AG10803 (cell line): ENCODE measurements around the gene BCL11A.
A peak's percentile ranks its signal among the peaks of the same experiment; 100 is the strongest.

Source experiments
- DNase-seq: peaks from one replicate; pipeline ENCODE4 v3.0.0; 2010; ENCODE audit warnings: low read depth
- H3K4me3 ChIP-seq: 2 replicates; pipeline ENCODE4 v1.5.1; 2011; ENCODE audit warnings: mild to moderate bottlenecking, low read length, control low read depth
- TF ChIP-seq, protein P1 (sequence below): conservative IDR thresholded peaks from 2 replicates; pipeline ENCODE4 v1.5.1; 2011; ENCODE audit warnings: mild to moderate bottlenecking, low read length, control low read depth, inconsistent platforms

Gene BCL11A

DNA sequence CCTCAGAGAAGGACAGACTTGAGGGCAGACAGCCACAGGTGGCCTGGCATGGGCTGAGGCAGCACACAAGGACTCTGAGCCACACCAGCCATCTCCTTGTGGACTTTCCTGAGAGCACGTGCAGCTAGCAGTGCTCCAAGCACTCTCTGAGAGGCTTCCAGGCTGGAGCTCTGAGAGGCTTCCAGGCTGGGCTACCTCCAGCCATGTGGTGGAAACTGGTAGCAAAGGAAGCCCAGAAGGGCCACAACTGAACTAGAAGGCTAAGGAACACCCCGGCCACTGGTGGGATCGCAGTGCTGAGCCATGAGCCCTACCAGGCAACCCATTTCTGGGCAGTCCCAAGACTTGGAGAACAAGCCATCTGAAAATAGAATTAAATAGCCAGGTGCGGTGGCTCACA, 39.5 kb downstream of the BCL11A start:
- no peak overlapping the region for H3K4me3 ChIP-seq
- TF ChIP-seq, protein P1, sequence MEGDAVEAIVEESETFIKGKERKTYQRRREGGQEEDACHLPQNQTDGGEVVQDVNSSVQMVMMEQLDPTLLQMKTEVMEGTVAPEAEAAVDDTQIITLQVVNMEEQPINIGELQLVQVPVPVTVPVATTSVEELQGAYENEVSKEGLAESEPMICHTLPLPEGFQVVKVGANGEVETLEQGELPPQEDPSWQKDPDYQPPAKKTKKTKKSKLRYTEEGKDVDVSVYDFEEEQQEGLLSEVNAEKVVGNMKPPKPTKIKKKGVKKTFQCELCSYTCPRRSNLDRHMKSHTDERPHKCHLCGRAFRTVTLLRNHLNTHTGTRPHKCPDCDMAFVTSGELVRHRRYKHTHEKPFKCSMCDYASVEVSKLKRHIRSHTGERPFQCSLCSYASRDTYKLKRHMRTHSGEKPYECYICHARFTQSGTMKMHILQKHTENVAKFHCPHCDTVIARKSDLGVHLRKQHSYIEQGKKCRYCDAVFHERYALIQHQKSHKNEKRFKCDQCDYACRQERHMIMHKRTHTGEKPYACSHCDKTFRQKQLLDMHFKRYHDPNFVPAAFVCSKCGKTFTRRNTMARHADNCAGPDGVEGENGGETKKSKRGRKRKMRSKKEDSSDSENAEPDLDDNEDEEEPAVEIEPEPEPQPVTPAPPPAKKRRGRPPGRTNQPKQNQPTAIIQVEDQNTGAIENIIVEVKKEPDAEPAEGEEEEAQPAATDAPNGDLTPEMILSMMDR = no peak
- no peak for DNase-seq

DNA sequence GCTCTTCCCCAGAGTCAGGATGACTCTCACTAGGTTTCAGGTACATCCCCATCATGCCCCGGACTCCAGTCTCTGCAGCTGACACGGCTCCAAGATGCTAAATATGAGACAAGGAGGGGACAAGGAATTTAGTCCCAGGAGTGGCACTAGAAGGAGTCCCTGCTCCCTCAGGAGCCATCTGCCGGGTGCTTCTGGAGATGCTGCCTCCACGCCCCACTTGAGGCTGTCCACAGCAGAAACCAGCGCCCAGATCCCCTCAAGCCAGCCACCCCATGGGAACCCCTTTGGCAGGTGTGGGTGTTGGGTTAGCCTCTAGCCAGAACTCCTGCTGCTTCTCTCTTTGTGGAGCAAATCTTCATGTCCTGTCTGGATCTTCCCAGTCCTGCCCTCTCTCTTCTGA, 40.3 kb downstream of the BCL11A start:
- no peak overlapping the region for H3K4me3 ChIP-seq
- TF ChIP-seq, protein P1 = no peak
- DNase-seq = no peak

DNA sequence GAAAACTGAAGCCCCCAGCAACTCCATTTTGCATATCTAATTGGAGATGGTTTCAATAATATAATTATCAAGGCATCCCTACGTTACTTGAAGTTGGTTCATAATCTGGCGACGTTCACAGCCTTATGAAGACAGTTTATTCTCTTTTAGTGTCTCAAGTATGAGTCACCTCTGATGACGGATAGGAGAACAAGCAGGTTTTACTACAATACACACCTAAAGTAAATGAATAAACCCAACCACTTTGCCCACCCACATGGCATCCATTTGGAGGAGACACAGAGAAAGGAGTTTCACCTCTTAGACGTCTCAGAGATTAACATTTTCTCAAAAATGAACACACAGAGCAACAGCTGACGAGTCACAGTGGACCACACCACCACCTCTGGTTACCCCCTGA, 40.8 kb downstream of the BCL11A start:
- TF ChIP-seq, protein P1 = no peak
- no peak overlapping the region for H3K4me3 ChIP-seq

DNA sequence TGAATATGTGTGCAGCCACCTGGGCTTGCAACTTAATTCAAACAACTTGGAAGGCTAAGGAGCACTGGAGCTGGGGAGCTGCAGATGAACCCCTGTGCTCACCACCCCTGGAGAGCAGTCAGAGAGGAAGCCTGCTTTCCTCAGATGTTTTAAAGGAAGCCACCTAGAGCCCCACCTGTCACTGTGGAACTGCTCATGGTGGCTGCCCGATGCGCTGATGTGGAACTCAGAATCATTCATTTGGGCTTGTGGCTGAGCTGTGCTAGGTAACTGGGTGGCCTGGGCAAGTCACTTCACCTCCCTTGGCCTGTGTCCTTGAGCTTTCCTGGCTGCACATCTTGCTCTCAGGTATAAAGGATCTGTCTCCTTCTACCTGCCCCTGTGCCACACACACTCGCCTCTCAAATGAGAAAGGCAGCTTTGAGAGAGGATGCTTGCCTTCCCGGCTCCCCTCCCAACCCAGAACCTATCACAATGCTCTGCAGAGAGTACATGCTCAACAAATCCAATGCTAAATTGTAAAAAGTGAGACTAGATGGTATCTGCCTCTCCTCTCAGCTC, 41.3 kb downstream of the BCL11A start:
- TF ChIP-seq, protein P1 = no peak
- H3K4me3 ChIP-seq = no peak overlapping the region
- DNase-seq = no peak

More for the DNA sequence above, 40.8 kb downstream of the BCL11A start:
- DNase-seq = no peak

DNA sequence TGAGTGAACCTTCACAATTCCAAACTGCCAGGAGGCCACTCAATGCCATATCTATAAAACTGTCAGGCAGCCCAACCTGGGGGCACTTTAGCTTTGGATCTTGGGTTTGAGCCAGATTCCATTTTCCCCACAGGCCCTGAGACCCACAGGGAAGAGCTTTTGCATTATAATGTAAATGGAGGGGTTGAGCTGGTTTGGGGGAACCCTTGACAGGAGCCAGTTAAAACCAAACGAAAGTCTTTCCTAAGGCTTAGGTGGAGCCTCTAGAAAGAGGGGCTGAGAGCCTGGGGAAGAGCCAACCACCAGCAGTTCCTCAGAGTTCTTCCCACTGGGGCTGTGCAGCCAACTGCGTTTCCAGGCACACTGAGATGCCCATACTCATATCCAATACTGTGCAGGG, 42.7 kb downstream of the BCL11A start:
- TF ChIP-seq, protein P1 = no peak

DNA sequence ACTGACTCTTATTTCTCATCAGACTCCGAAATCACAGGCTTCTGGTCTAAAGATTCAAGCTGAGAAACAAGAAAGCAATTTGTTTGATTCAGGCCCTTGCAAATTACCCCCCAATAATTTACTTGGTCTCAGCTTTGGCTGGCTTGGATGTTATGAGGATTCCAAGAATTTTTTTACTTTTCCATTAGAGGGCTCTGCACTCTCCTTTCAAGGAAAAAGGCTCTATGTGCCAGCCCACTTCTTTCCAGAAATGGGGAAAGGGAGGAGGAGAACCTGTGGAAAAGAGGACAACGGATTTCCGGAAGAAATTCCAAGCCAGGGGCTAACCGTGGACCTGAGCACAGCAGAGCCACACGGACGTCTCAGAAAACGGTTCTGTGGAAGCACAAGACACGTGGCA, 44.4 kb downstream of the BCL11A start:
- TF ChIP-seq, protein P1 = peak; percentile 30; the same call in 1 of the 2 replicates
- H3K4me3 ChIP-seq = no peak overlapping the region
- DNase-seq = peak; percentile 21

More for the DNA sequence above, 42.7 kb downstream of the BCL11A start:
- H3K4me3 ChIP-seq = no peak overlapping the region
- DNase-seq = no peak

DNA sequence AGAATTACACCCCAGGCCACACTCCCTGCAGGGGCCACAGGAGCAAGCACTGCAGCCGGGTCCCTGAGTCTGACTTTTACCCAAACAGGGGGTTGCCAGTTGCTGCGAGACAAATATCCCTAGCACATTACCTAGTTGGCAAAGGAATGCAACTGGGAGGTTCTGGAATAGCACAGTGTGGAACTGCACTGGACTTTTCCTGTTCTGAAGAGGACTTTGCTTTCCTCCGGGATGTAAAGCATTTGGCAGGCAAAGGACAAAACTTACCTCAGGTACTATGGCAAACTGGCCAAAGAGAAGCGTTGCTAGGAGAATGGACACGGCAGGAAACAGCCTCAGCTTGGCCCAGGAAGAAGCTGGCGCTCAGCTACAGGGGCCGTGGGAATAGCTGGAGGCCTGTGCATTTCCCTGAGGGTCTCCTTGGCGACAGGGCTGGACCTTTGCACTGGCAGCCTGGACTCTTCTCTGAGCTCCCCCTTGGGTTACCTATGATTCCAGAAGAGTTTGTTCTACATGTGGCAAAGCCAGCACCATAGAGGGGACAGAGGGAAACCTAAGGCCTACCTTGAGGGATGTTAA, 45.0 kb downstream of the BCL11A start:
- TF ChIP-seq, protein P1 = no peak
- DNase-seq = no peak
- no peak overlapping the region for H3K4me3 ChIP-seq
